ENCODE results near the gene GPANK1. TPM values are rescaled to one million over a fixed set of nuclear protein-coding genes. Genes with fewer than 3 reads are reported as not detected.

Gene GPANK1
- total and polyA plus RNA-seq, 9 of the 15 experiments (the other 6 are each of a cell fraction or from before 2014, with no cell fraction given), result 32.2 to 111 (median 46.3) TPM

GRCh38 chr6:31659649-31660380, 5.0 kb downstream of the GPANK1 start (continued):
- TF ChIP-seq HMG20A (CRISPR knock-in tag; conservative IDR thresholded peaks at IDR 0.05) (no peak), SAP30 (IDR thresholded peaks at IDR 0.05; ENCODE audit: borderline replicate concordance, insufficient read depth, low read depth, low read length, poor library complexity, severe bottlenecking) (peak; percentile 78), BDP1 (IDR thresholded peaks at IDR 0.05; ENCODE audit: insufficient read depth, insufficient read length) (no peak), EP300 (IDR thresholded peaks at IDR 0.05; ENCODE audit: low read length) (no peak), GABPB2 (CRISPR knock-in tag; conservative IDR thresholded peaks at IDR 0.05) (no peak), TAF15 (IDR thresholded peaks at IDR 0.05; ENCODE audit: low read depth, low read length) (no peak), LARP7 (IDR thresholded peaks at IDR 0.05) (no peak), CCNT2 (IDR thresholded peaks at IDR 0.05; ENCODE audit: borderline replicate concordance, extremely low read depth, insufficient read length, low read depth, low read length) (no peak), ZNF384 (IDR thresholded peaks at IDR 0.05; ENCODE audit: low read depth, low read length) (no peak), ZNF778 (CRISPR knock-in tag; IDR thresholded peaks at IDR 0.05) (peak; percentile 94; the same call in 1 of the 2 replicates), PHB2 (IDR thresholded peaks at IDR 0.05; ENCODE audit: low read depth) (no peak), ZNF561 (CRISPR knock-in tag; conservative IDR thresholded peaks at IDR 0.05) (no peak), ZFPM2 (CRISPR knock-in tag; IDR thresholded peaks at IDR 0.05) (no peak), ZKSCAN8 (CRISPR knock-in tag; IDR thresholded peaks at IDR 0.05) (no peak), HLTF (IDR thresholded peaks at IDR 0.05) (no peak), ILF3 (IDR thresholded peaks at IDR 0.05; ENCODE audit: borderline replicate concordance) (no peak), E2F6 (IDR thresholded peaks at IDR 0.05; ENCODE audit: borderline replicate concordance in 1 of 2, extremely low read depth in 1 of 2, insufficient read depth in 1 of 2, insufficient read length in 1 of 2, low read depth in 1 of 2, low read length in 1 of 2, poor library complexity in 1 of 2, severe bottlenecking in 1 of 2) (no peak), ZNF76 (CRISPR knock-in tag; IDR thresholded peaks at IDR 0.05; ENCODE audit: borderline replicate concordance) (no peak), EZH2 (IDR thresholded peaks at IDR 0.05; ENCODE audit: borderline replicate concordance, low read depth, low read length) (no peak), TCF7 (IDR thresholded peaks at IDR 0.05; ENCODE audit: borderline replicate concordance) (no peak), CTBP1 (IDR thresholded peaks at IDR 0.05; ENCODE audit: borderline replicate concordance) (no peak), CBFB (CRISPR knock-in tag; IDR thresholded peaks at IDR 0.05) (no peak), NR2C2 (CRISPR knock-in tag; IDR thresholded peaks at IDR 0.05) (0 out of 2 replicates have a peak, but pooled peaks have one; percentile 27), NR2C2 (tag; IDR thresholded peaks at IDR 0.05) (no peak), ZNF445 (CRISPR knock-in tag; IDR thresholded peaks at IDR 0.05; ENCODE audit: low read depth) (no peak), HDAC3 (IDR thresholded peaks at IDR 0.05; ENCODE audit: borderline replicate concordance, partially characterized antibody) (no peak), SP1 (CRISPR knock-in tag; IDR thresholded peaks at IDR 0.05) (no peak; the same call in 1 of the 2 replicates), ZBTB1 (CRISPR knock-in tag; IDR thresholded peaks at IDR 0.05; ENCODE audit: borderline replicate concordance, low read depth) (no peak), HSF4 (CRISPR knock-in tag; IDR thresholded peaks at IDR 0.05; ENCODE audit: borderline replicate concordance) (no peak), ZNF274 (IDR thresholded peaks at IDR 0.05; ENCODE audit: borderline replicate concordance, low read depth, low read length) (no peak)
